Heart left ventricle (tissue), 16 donors: Measurements from ENCODE around the gene ADCY7. TPM values are rescaled to one million over a fixed set of nuclear protein-coding genes. Genes with fewer than 3 reads are reported as not detected.

Experiments
- ATAC-seq, 4 donors: fragments of 200-7000 bp; cut with Tn5 transposase; one replicate each; pipeline ENCODE4 v1.9.1; 2020 to 2022; ENCODE audit warnings: moderate library complexity in 4 of 4, mild to moderate bottlenecking in 3 of 4, moderate number of reproducible peaks in 1 of 4
- DNase-seq, 5 donors: peaks; one replicate each; pipeline ENCODE4 v3.0.0-alpha.2; 2020
- H3K27ac ChIP-seq, 12 donors: fragments of 200-600 bp; sonication (generic) in 4 of 12; one replicate each; pipeline versions ENCODE4 v1.5.0 to v1.8.0; 2016 to 2022; ENCODE audit warnings: mild to moderate bottlenecking in 2 of 12
- H3K27me3 ChIP-seq, 9 donors: fragments of 200-600 bp; sonication (generic) in 2 of 9; one replicate each; pipeline versions ENCODE4 v1.5.1 to v1.8.0; 2016 to 2022; ENCODE audit warnings: mild to moderate bottlenecking in 3 of 9
- H3K36me3 ChIP-seq, 9 donors: fragments of 200-600 bp; sonication (generic) in 2 of 9; one replicate each; pipeline versions ENCODE4 v1.5.0 to v1.8.0; 2018 to 2022; ENCODE audit warnings: mild to moderate bottlenecking in 2 of 9
- H3K4me1 ChIP-seq, 12 donors: fragments of 200-600 bp; sonication (generic) in 4 of 12; one replicate each; pipeline versions ENCODE4 v1.5.0 to v1.8.0; 2016 to 2022; ENCODE audit warnings: mild to moderate bottlenecking in 3 of 12
- H3K4me3 ChIP-seq, 12 donors: fragments of 200-600 bp; sonication (generic) in 4 of 12; one replicate each; pipeline versions ENCODE4 v1.5.0 to v1.8.0; 2017 to 2022; ENCODE audit warnings: mild to moderate bottlenecking in 9 of 12, moderate library complexity in 4 of 12
- H3K9me3 ChIP-seq, 12 donors: fragments of 200-600 bp; sonication (generic) in 4 of 12; one replicate each; pipeline versions ENCODE4 v1.5.0 to v1.8.0; 2016 to 2022; ENCODE audit warnings: mild to moderate bottlenecking in 1 of 12
- CTCF ChIP-seq, 12 donors: fragments of 200-600 bp; sonication (generic) in 4 of 12; IDR thresholded peaks; one replicate each; pipeline versions ENCODE4 v1.5.0 to v1.8.0; 2018 to 2022; ENCODE audit warnings: antibody characterized with exemption in 12 of 12, mild to moderate bottlenecking in 5 of 12
- POLR2A ChIP-seq, 2 donors: fragments of 450-650 bp; IDR thresholded peaks; one replicate each; pipeline ENCODE4 v1.6.1; 2017; ENCODE audit warnings: antibody characterized with exemption in 2 of 2, mild to moderate bottlenecking in 2 of 2, moderate library complexity in 2 of 2
- WGBS, 4 donors: extraction: QIAGEN DNeasy Blood & Tissue Kit in 2 of 4; methylation state at CpG; one replicate each; pipeline versions ENCODE4 v1.1.5 to v1.1.7; 2013 to 2018; 5-methylcytosine and 5-hydroxymethylcytosine counted together
- intact Hi-C, 10 donors: fragments of 100-400 bp; cut with DNase I; formaldehyde crosslinking; loops; one replicate each; pipeline versions ENCODE4 v1.11.1 to v1.14.2; 2022
- polyA plus RNA-seq, 2 donors: library from polyadenylated mRNA; stranded (reverse); fragments of 200-250 nt; gene quantifications; one replicate each; pipeline ENCODE4 v1.2.3, GENCODE V29; 2013
- total RNA-seq, 9 donors: library from RNA; depleted of rRNA in 2 of 9; stranded (reverse); fragments of >200 nt in 2 of 9; fragmentation: NEBNext Ultra II Directional in 3 of 9; extraction: Animal tissue kit (Norgen Biotek cat#: 25700) in 3 of 9; gene quantifications; one replicate each; pipeline versions ENCODE4 v1.1.0 to v1.2.4, GENCODE V29; 2016 to 2023
- donor health status: ischemic (EF 13 %, LVEDD 7.1; RV severe dilation, severe dysfunction).
- donor health status: healthy with polysubstance abuse.
- donor health status: DM: no; HTN: yes; CAD: no.
- donor health status: DM: no; HTN: no; CAD: no.
- donor health status: ischemic (EF 25% LVEDD 6.9; RV normal size, moderate dysfunction).
- donor health status: ischemic (EF 25% LVEDD 5.7; RV mildly dilated, moderate dysfunction).
- donor health status: healthy.
- donor health status: DM: yes; HTN: yes; CAD: no.
- donor health status: ischemic (EF 35%, LVEDD 5.7; RV mildly dilated, moderate dysfunction).
- donor health status: nonischemic (EF 11% LVEDD 7.7; RV severe dilation, severe dysfunction).
- donor health status: DM: yes; HTN: yes; CAD: no.
- donor health status: PGD.
- donor health status: ischemic (EF 29% LVEDD 5.4; RV normal size, mild dysfunction).
- donor health status: nonischemic (EF 23%, LVEDD 6.1; RV moderate dilation, normal function).

ADCY7 gene
- total and polyA plus RNA-seq, 11 donors = 3.2 to 46.7 (median 5.3) TPM

GRCh38 chr16:50332599-50332998 lies 66.2 kb downstream of the ADCY7 start:
- WGBS, 4 donors = 96 to 98% (median 98%) methylated on average over 3 of the region's 3 CpGs
- DNase-seq (no peak), ATAC-seq (peak in 1 of 4 donors; percentile 20)
- intact Hi-C loops = no loop called here
- Histone ChIP-seq H3K4me3 (no peak overlapping the region), H3K36me3 (peaks cover 0 to 79% (median 72%) of the 10 kb centered on the region in 9 donors), H3K9me3 (no peaks in the 10 kb centered on the region), H3K4me1 (peaks cover 0 to 8% (median 1%) of the 10 kb centered on the region in 12 donors), H3K27me3 (no peaks in the 10 kb centered on the region), H3K27ac (peak overlapping the region in 1 of 12 donors; percentile 77)
- TF ChIP-seq CTCF (IDR thresholded peaks at IDR 0.05) (no peak), POLR2A (IDR thresholded peaks at IDR 0.05) (no peak)

GRCh38 chr16:50334106-50334975 lies 68.0 kb downstream of the ADCY7 start:
- Histone ChIP-seq H3K9me3 (no peaks in the 10 kb centered on the region), H3K4me3 (no peak overlapping the region), H3K4me1 (peaks cover 0 to 12% (median 1%) of the 10 kb centered on the region in 12 donors), H3K36me3 (peaks cover 0 to 81% (median 65%) of the 10 kb centered on the region in 9 donors), H3K27me3 (no peaks in the 10 kb centered on the region), H3K27ac (peak overlapping the region in 1 of 12 donors; percentile 77)
- TF ChIP-seq POLR2A (IDR thresholded peaks at IDR 0.05) (no peak), CTCF (IDR thresholded peaks at IDR 0.05) (no peak)
- WGBS, 4 donors = 90 to 94% (median 94%) methylated on average over 14 of the region's 14 CpGs
- ATAC-seq (no peak), DNase-seq (no peak)
- intact Hi-C loops = no loop called here

GRCh38 chr16:50335196-50335958 lies 69.0 kb downstream of the ADCY7 start:
- H3K27ac ChIP-seq = peak overlapping the region in 2 of 12 donors; percentile 17 to 77
- TF ChIP-seq CTCF (IDR thresholded peaks at IDR 0.05) (no peak), POLR2A (IDR thresholded peaks at IDR 0.05) (no peak)
- no peaks in the 10 kb centered on the region for H3K9me3 ChIP-seq
- H3K27me3 ChIP-seq = no peaks in the 10 kb centered on the region
- 86 to 92% (median 88%) methylated on average over 8 of the region's 8 CpGs for WGBS, 4 donors
- peaks cover 0 to 84% (median 72%) of the 10 kb centered on the region in 9 donors for H3K36me3 ChIP-seq
- intact Hi-C loops = no loop called here
- H3K4me3 ChIP-seq = no peak overlapping the region
- DNase-seq (no peak), ATAC-seq (no peak)
- peaks cover 0 to 12% (median 0%) of the 10 kb centered on the region in 12 donors for H3K4me1 ChIP-seq

GRCh38 chr16:50336884-50337283 lies 70.5 kb downstream of the ADCY7 start:
- TF ChIP-seq POLR2A (IDR thresholded peaks at IDR 0.05) = no peak
- no peak for TF ChIP-seq CTCF (IDR thresholded peaks at IDR 0.05)
- H3K27ac ChIP-seq = no peak overlapping the region
- DNase-seq (no peak), ATAC-seq (no peak)
- no peaks in the 10 kb centered on the region for H3K9me3 ChIP-seq
- H3K36me3 ChIP-seq = peaks cover 0 to 81% (median 66%) of the 10 kb centered on the region in 9 donors
- intact Hi-C loops = no loop called here
- H3K4me1 ChIP-seq = peaks cover 0 to 12% (median 0%) of the 10 kb centered on the region in 12 donors
- H3K4me3 ChIP-seq = no peak overlapping the region
- no peaks in the 10 kb centered on the region for H3K27me3 ChIP-seq
- 80 to 89% (median 85%) methylated on average over 1 of the region's 1 CpG for WGBS, 4 donors
